ENCODE results near the gene SFI1. TPM values are rescaled to one million over a fixed set of nuclear protein-coding genes. Genes with fewer than 3 reads are reported as not detected.

SFI1 gene
- total RNA-seq (2022) (55.2 and 62.6 TPM in 2 replicates), Bru-seq, nascent RNA (percentile 59 among the genes with signal in this experiment), BruChase-seq, experiment 1, labeled RNA remaining after a 2-hour chase (percentile 64 among the genes with signal in this experiment), BruChase-seq, experiment 2, labeled RNA remaining after a 6-hour chase (percentile 67 among the genes with signal in this experiment)
- long read RNA-seq, full-length matches to known transcripts = 12 of 49 reads
- long read RNA-seq, partial matches to known transcripts = 11 of 49 reads
- long read RNA-seq, other reads (novel, unspliced or antisense) = 26 of 49 reads

DNA sequence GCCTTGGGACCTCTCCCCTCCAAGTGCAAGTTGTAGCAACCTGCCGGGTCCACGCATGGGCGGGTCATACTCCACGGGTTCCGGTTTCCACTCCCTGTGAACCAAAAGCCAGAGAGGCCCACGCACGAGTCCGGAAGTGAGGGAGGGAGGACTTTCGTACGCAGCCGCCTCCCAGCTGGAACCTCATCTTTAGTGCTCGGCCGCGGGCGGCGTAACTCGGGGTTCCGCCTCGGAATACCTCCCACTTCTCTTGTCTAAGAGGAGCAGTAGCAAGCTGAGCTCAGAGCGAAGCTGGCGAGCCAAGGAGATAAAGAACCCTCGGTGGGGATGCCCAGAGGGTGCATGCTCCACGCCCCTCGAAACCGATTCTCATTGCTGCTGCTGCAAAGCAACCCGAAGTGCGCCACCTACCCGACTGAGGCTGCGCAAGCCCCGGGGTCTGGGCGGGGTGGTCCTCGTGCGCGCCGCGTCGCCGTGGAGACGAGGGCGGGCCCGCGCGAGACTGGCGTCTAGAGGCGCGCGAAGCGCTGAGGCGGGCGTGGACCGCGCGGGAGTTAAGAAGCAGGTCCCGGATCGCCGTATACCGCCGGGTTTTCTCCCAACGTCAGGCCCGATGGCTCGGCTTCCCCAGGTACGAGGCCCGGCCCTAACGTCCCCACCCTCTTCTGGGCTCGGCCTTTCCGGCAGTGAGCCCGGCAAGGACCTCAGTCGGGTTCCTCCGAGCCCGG is at the start of gene SFI1:
TSS of gene SFI1 (plus strand) at position 530 of the 728 bp plus-strand sequence. CDS start 11,749 bp downstream, outside the sequence.
- Histone ChIP-seq H3K36me3 (ENCODE audit: control insufficient read depth, insufficient read depth, low read length) (no peaks in the 10 kb centered on the region), H3K27me3 (replicated peaks; ENCODE audit: control insufficient read depth, insufficient read depth, low read length) (no peaks in the 10 kb centered on the region), H3K9me3 (no peaks in the 10 kb centered on the region), H3K4me1 (no peaks in the 10 kb centered on the region; the same call in 1 of the 2 replicates), H3K4me3 (ENCODE audit: low read depth, low read length) (peak within 1 kb of the TSS; percentile 74)
- H3K4me3 Mint-ChIP-seq (ENCODE audit: unreplicated experiment) = peak within 1 kb of the TSS; percentile 88
- peak within 1 kb of the TSS; percentile 63 for H3K27ac Mint-ChIP-seq (ENCODE audit: unreplicated experiment)
- H3K27me3 Mint-ChIP-seq (ENCODE audit: insufficient read depth, unreplicated experiment) = no peaks in the 10 kb centered on the region
- peak in 1 of 2 experiments; percentile 41 for TF ChIP-seq CTCF (IDR thresholded peaks at IDR 0.05; ENCODE audit: insufficient read depth in 1 of 2, low read depth in 1 of 2, low read length in 1 of 2, severe bottlenecking in 1 of 2, unreplicated experiment in 1 of 2)
- no peaks in the 10 kb centered on the region for H3K4me1 Mint-ChIP-seq (ENCODE audit: low read depth, unreplicated experiment)
- intact Hi-C loops (cut with micrococcal nuclease; ENCODE audit: unreplicated experiment) = no loop called here
- no peaks in the 10 kb centered on the region for H3K36me3 Mint-ChIP-seq (ENCODE audit: insufficient read depth, unreplicated experiment)
- H3K9me3 Mint-ChIP-seq (ENCODE audit: unreplicated experiment) = no peaks in the 10 kb centered on the region
- POLR2A ChIA-PET = no interaction called here
- CTCF ChIA-PET = no interaction called here
- DNase-seq = peak; percentile 90 to 93
- BruUV-seq (replicated peaks) = no TSS peak

DNA sequence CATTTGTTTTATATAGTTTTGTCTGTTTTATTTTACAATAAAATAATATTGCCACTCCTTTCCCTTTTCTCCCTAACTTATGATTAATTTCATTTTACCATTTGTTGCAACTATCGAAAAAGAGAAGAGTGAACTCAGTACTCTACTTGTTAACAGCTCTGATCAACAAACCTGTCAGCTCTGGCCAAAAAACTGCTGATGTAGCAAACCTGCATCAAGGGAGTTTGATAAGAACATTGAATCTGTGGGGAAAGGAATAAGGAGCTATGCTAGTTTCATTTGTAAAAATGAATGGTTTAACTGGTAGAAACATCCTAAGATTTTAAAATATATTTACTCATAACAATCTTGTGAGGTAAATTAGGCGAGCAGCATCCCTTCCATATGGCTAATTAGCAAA is 49.6 kb upstream of the SFI1 start:
- intact Hi-C loops (cut with micrococcal nuclease; ENCODE audit: unreplicated experiment) = no loop called here
- POLR2A ChIA-PET = no interaction called here
- Mint-ChIP-seq H3K27me3 (ENCODE audit: insufficient read depth, unreplicated experiment) (no peaks in the 10 kb centered on the region), H3K9me3 (ENCODE audit: unreplicated experiment) (no peaks in the 10 kb centered on the region), H3K36me3 (ENCODE audit: insufficient read depth, unreplicated experiment) (peaks cover 50% of the 10 kb centered on the region), H3K4me1 (ENCODE audit: low read depth, unreplicated experiment) (no peaks in the 10 kb centered on the region), H3K27ac (ENCODE audit: unreplicated experiment) (no peak overlapping the region), H3K4me3 (ENCODE audit: unreplicated experiment) (no peak overlapping the region)
- H3K4me3 ChIP-seq (ENCODE audit: low read depth, low read length) = no peak overlapping the region
- H3K36me3 ChIP-seq (ENCODE audit: control insufficient read depth, insufficient read depth, low read length) = peaks cover 1% of the 10 kb centered on the region
- CTCF ChIA-PET = no interaction called here
- DNase-seq = no peak
- no peaks in the 10 kb centered on the region for H3K27me3 ChIP-seq (replicated peaks; ENCODE audit: control insufficient read depth, insufficient read depth, low read length)
- no peaks in the 10 kb centered on the region for H3K4me1 ChIP-seq
- TF ChIP-seq CTCF (IDR thresholded peaks at IDR 0.05; ENCODE audit: insufficient read depth in 1 of 2, low read depth in 1 of 2, low read length in 1 of 2, severe bottlenecking in 1 of 2, unreplicated experiment in 1 of 2) = no peak
- no peaks in the 10 kb centered on the region for H3K9me3 ChIP-seq
- BruUV-seq (replicated peaks) = no TSS peak

DNA sequence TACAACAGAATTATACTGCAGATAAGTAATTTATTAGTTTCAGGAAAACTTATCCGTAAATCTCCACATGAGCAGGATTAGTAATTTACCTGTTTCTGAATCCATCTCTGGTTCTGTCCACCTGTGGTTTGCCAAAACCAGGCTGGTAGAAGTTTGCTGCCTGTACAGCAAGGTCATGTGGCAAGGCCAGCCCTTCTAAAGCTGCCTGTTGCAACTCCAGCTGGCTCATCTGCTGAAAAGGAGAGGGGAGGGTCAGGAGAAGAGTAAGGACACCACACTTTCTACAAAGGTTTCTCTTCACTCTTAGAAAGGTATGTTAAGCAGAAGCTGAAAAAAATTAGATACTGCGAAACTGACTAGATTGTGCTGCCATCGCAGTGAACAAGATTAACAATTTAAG is 49.0 kb upstream of the SFI1 start:
- H3K4me1 Mint-ChIP-seq (ENCODE audit: low read depth, unreplicated experiment) = no peaks in the 10 kb centered on the region
- no peaks in the 10 kb centered on the region for H3K9me3 Mint-ChIP-seq (ENCODE audit: unreplicated experiment)
- no peak overlapping the region for H3K4me3 Mint-ChIP-seq (ENCODE audit: unreplicated experiment)
- TF ChIP-seq CTCF (IDR thresholded peaks at IDR 0.05; ENCODE audit: insufficient read depth in 1 of 2, low read depth in 1 of 2, low read length in 1 of 2, severe bottlenecking in 1 of 2, unreplicated experiment in 1 of 2) = no peak
- intact Hi-C loops (cut with micrococcal nuclease; ENCODE audit: unreplicated experiment) = no loop called here
- no peaks in the 10 kb centered on the region for H3K4me1 ChIP-seq
- DNase-seq = no peak
- H3K4me3 ChIP-seq (ENCODE audit: low read depth, low read length) = no peak overlapping the region
- no peaks in the 10 kb centered on the region for H3K27me3 ChIP-seq (replicated peaks; ENCODE audit: control insufficient read depth, insufficient read depth, low read length)
- H3K36me3 Mint-ChIP-seq (ENCODE audit: insufficient read depth, unreplicated experiment) = peaks cover 47% of the 10 kb centered on the region
- ChIA-PET POLR2A (no interaction called here), CTCF (no interaction called here)
- no TSS peak for BruUV-seq (replicated peaks)
- no peaks in the 10 kb centered on the region for H3K9me3 ChIP-seq
- H3K27ac Mint-ChIP-seq (ENCODE audit: unreplicated experiment) = no peak overlapping the region
- H3K36me3 ChIP-seq (ENCODE audit: control insufficient read depth, insufficient read depth, low read length) = peaks cover 1% of the 10 kb centered on the region; the same call in 1 of the 2 replicates
- H3K27me3 Mint-ChIP-seq (ENCODE audit: insufficient read depth, unreplicated experiment) = no peaks in the 10 kb centered on the region
